HG02642 (cell line): ENCODE results near the gene TECTB.
"Not testable (repeated sequence)": the region's sequence is repeated elsewhere in the genome, so short reads cannot be mapped to it uniquely, and the experiment has no call there.

Source experiments
- ATAC-seq: cut with Tn5 transposase; IDR thresholded peaks from one replicate; pipeline ENCODE4 v1.9.1; 2021; ENCODE audit warnings: mild to moderate bottlenecking; ENCODE audit not compliant: unreplicated experiment, poor library complexity

TECTB gene

GRCh38 chr10:112283100-112283499, at the start of gene TECTB:
TSS of gene TECTB (plus strand) at chr10:112283400. CDS start at chr10:112283735, 335 bp downstream.
- no peak for ATAC-seq

GRCh38 chr10:112235141-112235540, 48.1 kb upstream of the TECTB start:
- ATAC-seq = no peak

GRCh38 chr10:112235920-112236319, 47.3 kb upstream of the TECTB start:
- no peak for ATAC-seq

GRCh38 chr10:112236486-112236885, 46.7 kb upstream of the TECTB start:
- no peak for ATAC-seq

- no peak for ATAC-seq
Observed at GRCh38 chr10:112239347-112239746, 43.9 kb upstream of the TECTB start.

- no peak for ATAC-seq
Observed at GRCh38 chr10:112240441-112240840, 42.8 kb upstream of the TECTB start.

GRCh38 chr10:112241651-112242341, 41.4 kb upstream of the TECTB start:
- no peak for ATAC-seq

GRCh38 chr10:112242769-112243168, 40.4 kb upstream of the TECTB start:
- no peak for ATAC-seq

- ATAC-seq = no peak
Observed at GRCh38 chr10:112243713-112244112, 39.5 kb upstream of the TECTB start.

GRCh38 chr10:112244197-112244596, 39.0 kb upstream of the TECTB start:
- no peak for ATAC-seq

GRCh38 chr10:112247791-112248190, 35.4 kb upstream of the TECTB start:
- ATAC-seq = no peak

- ATAC-seq = no peak
Observed at GRCh38 chr10:112248584-112249295, 34.5 kb upstream of the TECTB start.

- ATAC-seq = no peak
Observed at GRCh38 chr10:112249722-112250121, 33.5 kb upstream of the TECTB start.

- no peak for ATAC-seq
Observed at GRCh38 chr10:112250555-112250954, 32.6 kb upstream of the TECTB start.

GRCh38 chr10:112251238-112251637, 32.0 kb upstream of the TECTB start:
- ATAC-seq = not testable (repeated sequence)

- no peak for ATAC-seq
Observed at GRCh38 chr10:112258407-112258806, 24.8 kb upstream of the TECTB start.

- no peak for ATAC-seq
Observed at GRCh38 chr10:112259688-112260087, 23.5 kb upstream of the TECTB start.

GRCh38 chr10:112260831-112261230, 22.4 kb upstream of the TECTB start:
- ATAC-seq = no peak

- no peak for ATAC-seq
Observed at GRCh38 chr10:112261281-112261822, 21.8 kb upstream of the TECTB start.

- ATAC-seq = no peak
Observed at GRCh38 chr10:112262546-112262945, 20.7 kb upstream of the TECTB start.

- no peak for ATAC-seq
Observed at GRCh38 chr10:112265745-112266144, 17.5 kb upstream of the TECTB start.

- no peak for ATAC-seq
Observed at GRCh38 chr10:112269266-112269665, 13.9 kb upstream of the TECTB start.
